ENCODE measurements around the gene LRRC34. TPM values are rescaled to one million over a fixed set of nuclear protein-coding genes. Genes with fewer than 3 reads are reported as not detected.
A peak's percentile ranks its signal among the peaks of the same experiment; 100 is the strongest.

Gene LRRC34
- polyA plus RNA-seq, 1 donor, result 2.1 TPM

DNA sequence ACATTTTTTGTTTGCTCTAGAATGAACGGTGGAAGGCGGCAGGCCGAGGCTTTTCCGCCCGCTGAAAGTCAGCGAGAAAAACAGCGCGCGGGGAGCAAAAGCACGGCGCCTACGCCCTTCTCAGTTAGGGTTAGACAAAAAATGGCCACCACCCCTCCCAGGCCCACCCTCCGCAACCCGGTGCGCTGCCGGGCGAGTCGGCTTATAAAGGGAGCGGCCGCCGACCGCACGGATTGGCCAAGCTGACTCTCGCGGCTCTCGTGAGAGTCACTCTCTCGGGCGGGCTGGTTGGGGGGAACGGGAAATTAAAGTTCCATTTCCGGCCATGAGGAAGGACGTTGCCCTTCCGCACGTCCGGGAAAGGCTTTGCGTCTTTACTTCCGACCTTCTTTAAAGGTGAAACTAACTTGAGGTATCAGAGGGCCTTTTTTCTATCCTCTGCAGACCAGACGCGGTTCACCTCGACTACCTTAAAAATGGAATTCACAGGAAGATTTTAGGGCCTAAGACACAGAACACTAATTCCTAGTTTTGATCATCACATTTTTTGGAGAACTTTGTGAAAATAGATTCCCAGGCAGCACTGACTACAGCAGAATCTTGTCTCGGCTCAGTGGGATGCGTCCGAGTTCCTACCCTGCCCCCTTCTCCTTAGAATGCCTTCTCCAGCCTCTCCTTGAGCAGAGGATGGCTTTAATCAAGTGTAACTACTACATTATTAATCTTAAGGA lies 47.7 kb downstream of the LRRC34 start, which contains the start of gene TERC:
TSS of gene TERC (minus strand) at position 179 of the 731 bp plus-strand sequence.
- H3K9me3 ChIP-seq (ENCODE audit: control insufficient read depth, low read depth, low read length), result peaks cover 16% of the 10 kb centered on the region
- H3K36me3 ChIP-seq (ENCODE audit: control insufficient read depth, insufficient read depth, low read length), result no peaks in the 10 kb centered on the region
- H3K4me3 ChIP-seq (ENCODE audit: low read length), result peak within 1 kb of the TSS; percentile 82
- no peaks in the 10 kb centered on the region for H3K27me3 ChIP-seq (ENCODE audit: control insufficient read depth, insufficient read depth, low read length)
- peak; percentile 95 to 96 for DNase-seq
- H3K4me1 ChIP-seq (ENCODE audit: control insufficient read depth, insufficient read depth, low read length), result peaks cover 7% of the 10 kb centered on the region
- peak within 1 kb of the TSS; percentile 89 for H3K27ac ChIP-seq (ENCODE audit: low read length)
- WGBS (ENCODE audit: insufficient coverage, low lambda C conversion rate), result no CpG with 5 or more reads among the region's 42 CpGs

- Histone ChIP-seq H3K9me3 (ENCODE audit: control insufficient read depth, low read depth, low read length) (peaks cover 16% of the 10 kb centered on the region), H3K4me1 (ENCODE audit: control insufficient read depth, insufficient read depth, low read length) (peaks cover 7% of the 10 kb centered on the region), H3K27ac (ENCODE audit: low read length) (peak overlapping the region; percentile 89), H3K4me3 (ENCODE audit: low read length) (peak overlapping the region; percentile 82), H3K27me3 (ENCODE audit: control insufficient read depth, insufficient read depth, low read length) (no peaks in the 10 kb centered on the region), H3K36me3 (ENCODE audit: control insufficient read depth, insufficient read depth, low read length) (no peaks in the 10 kb centered on the region)
- DNase-seq, result peak; percentile 27 to 81
- no CpG with 5 or more reads among the region's 46 CpGs for WGBS (ENCODE audit: insufficient coverage, low lambda C conversion rate)
Observed at GRCh38 chr3:169764312-169764881, 48.3 kb downstream of the LRRC34 start.

- Histone ChIP-seq H3K27ac (ENCODE audit: low read length) (no peak overlapping the region), H3K36me3 (ENCODE audit: control insufficient read depth, insufficient read depth, low read length) (no peaks in the 10 kb centered on the region), H3K4me3 (ENCODE audit: low read length) (no peak overlapping the region), H3K9me3 (ENCODE audit: control insufficient read depth, low read depth, low read length) (peaks cover 5% of the 10 kb centered on the region), H3K27me3 (ENCODE audit: control insufficient read depth, insufficient read depth, low read length) (no peaks in the 10 kb centered on the region), H3K4me1 (ENCODE audit: control insufficient read depth, insufficient read depth, low read length) (peaks cover 7% of the 10 kb centered on the region)
- peak in 1 of 2 donors; percentile 53 for DNase-seq
- WGBS (ENCODE audit: insufficient coverage, low lambda C conversion rate), result no CpG with 5 or more reads among the region's 4 CpGs
Observed at GRCh38 chr3:169760479-169760878, 52.2 kb downstream of the LRRC34 start.

DNA sequence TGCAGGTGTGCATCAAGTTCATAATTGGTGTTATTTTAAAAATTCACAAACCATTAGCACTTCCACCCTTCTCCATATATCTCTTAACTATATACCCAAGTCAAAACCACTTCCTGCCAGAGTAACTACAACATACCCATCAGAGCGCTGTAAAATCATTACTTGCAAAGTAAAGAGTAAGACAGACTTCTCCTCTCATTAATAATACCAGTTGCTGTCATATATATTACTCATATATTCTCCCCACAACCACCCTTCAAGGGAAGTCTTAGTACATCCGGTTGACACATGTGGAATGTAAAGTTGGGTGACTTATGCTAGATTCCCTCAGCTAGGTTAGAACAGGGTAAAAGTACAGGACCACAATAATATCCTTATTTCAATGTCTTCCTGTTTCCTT lies 53.4 kb downstream of the LRRC34 start:
- Histone ChIP-seq H3K27me3 (ENCODE audit: control insufficient read depth, insufficient read depth, low read length) (no peaks in the 10 kb centered on the region), H3K36me3 (ENCODE audit: control insufficient read depth, insufficient read depth, low read length) (no peaks in the 10 kb centered on the region), H3K9me3 (ENCODE audit: control insufficient read depth, low read depth, low read length) (peaks cover 3% of the 10 kb centered on the region), H3K4me1 (ENCODE audit: control insufficient read depth, insufficient read depth, low read length) (peaks cover 9% of the 10 kb centered on the region), H3K4me3 (ENCODE audit: low read length) (no peak overlapping the region), H3K27ac (ENCODE audit: low read length) (no peak overlapping the region)
- no CpG with 5 or more reads among the region's 2 CpGs for WGBS (ENCODE audit: insufficient coverage, low lambda C conversion rate)
- DNase-seq, result no peak

- Histone ChIP-seq H3K27me3 (ENCODE audit: control insufficient read depth, insufficient read depth, low read length) (no peaks in the 10 kb centered on the region), H3K36me3 (ENCODE audit: control insufficient read depth, insufficient read depth, low read length) (no peaks in the 10 kb centered on the region), H3K4me3 (ENCODE audit: low read length) (no peak overlapping the region), H3K4me1 (ENCODE audit: control insufficient read depth, insufficient read depth, low read length) (peaks cover 3% of the 10 kb centered on the region), H3K9me3 (ENCODE audit: control insufficient read depth, low read depth, low read length) (peaks cover 3% of the 10 kb centered on the region), H3K27ac (ENCODE audit: low read length) (no peak overlapping the region)
- DNase-seq, result no peak
- WGBS (ENCODE audit: insufficient coverage, low lambda C conversion rate), result 50% methylated on average over 3 of the region's 5 CpGs
Observed at GRCh38 chr3:169758359-169758994, 54.2 kb downstream of the LRRC34 start.

DNA sequence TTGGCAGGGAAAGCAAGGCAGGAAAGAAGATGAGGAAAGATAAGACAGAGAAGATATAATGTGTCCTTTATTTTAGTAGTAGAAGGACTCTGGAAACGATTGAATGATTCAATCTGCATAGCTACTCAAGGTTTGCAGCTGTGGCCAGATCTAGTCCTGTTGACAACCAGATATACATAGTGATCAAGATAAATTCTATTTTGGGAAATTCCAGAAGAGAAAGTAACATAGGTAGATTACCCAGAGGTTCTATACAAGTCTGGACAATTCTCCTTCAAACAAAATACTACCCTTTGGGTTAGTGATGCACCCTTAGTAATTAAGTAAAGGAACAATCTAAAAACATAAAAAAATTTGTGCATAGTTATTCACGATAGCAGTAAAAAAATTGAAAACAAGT lies 57.2 kb downstream of the LRRC34 start:
- Histone ChIP-seq H3K4me3 (ENCODE audit: low read length) (no peak overlapping the region), H3K9me3 (ENCODE audit: control insufficient read depth, low read depth, low read length) (no peaks in the 10 kb centered on the region), H3K4me1 (ENCODE audit: control insufficient read depth, insufficient read depth, low read length) (peaks cover 3% of the 10 kb centered on the region), H3K27ac (ENCODE audit: low read length) (no peak overlapping the region), H3K27me3 (ENCODE audit: control insufficient read depth, insufficient read depth, low read length) (no peaks in the 10 kb centered on the region), H3K36me3 (ENCODE audit: control insufficient read depth, insufficient read depth, low read length) (no peaks in the 10 kb centered on the region)
- no peak for DNase-seq
- WGBS (ENCODE audit: insufficient coverage, low lambda C conversion rate), result 100% methylated on average over 1 of the region's 2 CpGs

DNA sequence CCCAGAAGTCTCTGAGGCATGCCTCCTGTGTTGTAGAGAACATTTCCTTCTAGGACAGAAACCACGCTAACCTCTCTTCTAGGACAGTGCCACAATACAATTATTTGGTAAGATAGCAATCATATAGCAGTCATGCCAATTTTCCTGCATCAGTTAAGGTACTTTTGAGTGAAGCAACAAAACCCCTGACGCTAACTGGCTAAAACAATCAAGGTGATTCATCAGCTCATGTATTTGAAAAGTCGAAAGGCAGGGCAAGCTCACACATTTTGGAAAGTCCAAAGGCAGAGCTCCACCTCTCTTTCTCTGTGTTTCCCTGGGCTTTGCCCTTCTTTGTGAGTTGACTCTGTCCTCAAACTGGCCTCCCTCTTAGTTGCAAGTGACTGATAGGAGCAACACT lies 58.0 kb downstream of the LRRC34 start:
- peaks cover 3% of the 10 kb centered on the region for H3K4me1 ChIP-seq (ENCODE audit: control insufficient read depth, insufficient read depth, low read length)
- WGBS (ENCODE audit: insufficient coverage, low lambda C conversion rate), result no CpG with 5 or more reads among the region's 3 CpGs
- no peak overlapping the region for H3K27ac ChIP-seq (ENCODE audit: low read length)
- no peak for DNase-seq
- no peak overlapping the region for H3K4me3 ChIP-seq (ENCODE audit: low read length)
- no peaks in the 10 kb centered on the region for H3K27me3 ChIP-seq (ENCODE audit: control insufficient read depth, insufficient read depth, low read length)
- H3K9me3 ChIP-seq (ENCODE audit: control insufficient read depth, low read depth, low read length), result no peaks in the 10 kb centered on the region
- H3K36me3 ChIP-seq (ENCODE audit: control insufficient read depth, insufficient read depth, low read length), result no peaks in the 10 kb centered on the region

GRCh38 chr3:169751875-169752274 lies 60.8 kb downstream of the LRRC34 start:
- no peak for DNase-seq
- no peaks in the 10 kb centered on the region for H3K9me3 ChIP-seq (ENCODE audit: control insufficient read depth, low read depth, low read length)
- H3K4me3 ChIP-seq (ENCODE audit: low read length), result no peak overlapping the region
- 73% methylated on average over 2 of the region's 2 CpGs for WGBS (ENCODE audit: insufficient coverage, low lambda C conversion rate)
- no peak overlapping the region for H3K27ac ChIP-seq (ENCODE audit: low read length)
- no peaks in the 10 kb centered on the region for H3K36me3 ChIP-seq (ENCODE audit: control insufficient read depth, insufficient read depth, low read length)
- peaks cover 3% of the 10 kb centered on the region for H3K4me1 ChIP-seq (ENCODE audit: control insufficient read depth, insufficient read depth, low read length)
- H3K27me3 ChIP-seq (ENCODE audit: control insufficient read depth, insufficient read depth, low read length), result peaks cover 4% of the 10 kb centered on the region

DNA sequence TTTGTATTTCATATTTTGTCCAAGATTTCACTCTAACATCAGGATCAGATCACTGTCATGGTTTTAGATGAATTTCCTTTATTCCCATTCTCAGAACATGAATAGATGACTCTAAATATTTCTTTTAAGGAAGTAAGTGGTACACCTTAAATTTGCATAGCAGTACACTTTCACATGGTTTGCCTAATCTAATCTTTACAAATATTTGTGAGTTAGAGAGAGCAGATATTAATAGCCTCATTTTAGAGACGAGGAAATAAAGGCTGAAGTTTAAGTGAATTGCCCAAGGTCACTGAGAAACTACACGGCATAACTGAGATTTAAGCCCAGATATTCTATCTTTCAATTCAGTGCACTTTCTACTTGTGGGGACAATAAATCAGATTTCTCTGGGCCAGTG lies 62.0 kb downstream of the LRRC34 start:
- H3K4me1 ChIP-seq (ENCODE audit: control insufficient read depth, insufficient read depth, low read length), result peaks cover 3% of the 10 kb centered on the region
- no peaks in the 10 kb centered on the region for H3K36me3 ChIP-seq (ENCODE audit: control insufficient read depth, insufficient read depth, low read length)
- H3K27me3 ChIP-seq (ENCODE audit: control insufficient read depth, insufficient read depth, low read length), result peaks cover 4% of the 10 kb centered on the region
- no peak for DNase-seq
- H3K9me3 ChIP-seq (ENCODE audit: control insufficient read depth, low read depth, low read length), result no peaks in the 10 kb centered on the region
- no peak overlapping the region for H3K4me3 ChIP-seq (ENCODE audit: low read length)
- no peak overlapping the region for H3K27ac ChIP-seq (ENCODE audit: low read length)
- WGBS (ENCODE audit: insufficient coverage, low lambda C conversion rate), result 23% methylated on average over 2 of the region's 2 CpGs

DNA sequence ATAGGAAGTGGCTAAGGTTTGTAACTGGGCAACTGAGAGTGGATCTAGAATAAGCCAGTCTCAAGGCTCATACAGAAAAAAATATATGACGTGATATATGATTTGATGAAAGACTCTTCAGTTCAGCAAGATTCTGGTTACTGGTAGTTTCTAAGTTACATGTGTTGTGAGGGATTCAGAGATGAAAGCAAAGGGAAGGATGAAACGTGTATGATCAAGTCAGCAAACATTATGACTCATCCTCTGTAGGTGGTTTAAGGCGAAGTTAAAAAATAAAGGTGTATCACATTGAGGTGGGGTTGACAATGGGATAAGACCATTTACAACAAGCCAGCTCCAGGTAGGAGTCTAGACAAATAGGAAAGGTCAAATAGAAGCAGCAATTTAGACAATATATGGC lies 64.0 kb downstream of the LRRC34 start:
- H3K27ac ChIP-seq (ENCODE audit: low read length), result no peak overlapping the region
- WGBS (ENCODE audit: insufficient coverage, low lambda C conversion rate), result 86% methylated on average over 1 of the region's 3 CpGs
- H3K36me3 ChIP-seq (ENCODE audit: control insufficient read depth, insufficient read depth, low read length), result no peaks in the 10 kb centered on the region

More for the DNA sequence above, 64.0 kb downstream of the LRRC34 start:
- no peak for DNase-seq
- Histone ChIP-seq H3K27me3 (ENCODE audit: control insufficient read depth, insufficient read depth, low read length) (peaks cover 4% of the 10 kb centered on the region), H3K4me3 (ENCODE audit: low read length) (no peak overlapping the region), H3K9me3 (ENCODE audit: control insufficient read depth, low read depth, low read length) (no peaks in the 10 kb centered on the region), H3K4me1 (ENCODE audit: control insufficient read depth, insufficient read depth, low read length) (no peaks in the 10 kb centered on the region)
